LHCN-M2 (cell line): ENCODE measurements around the gene MRPL27. TPM values are rescaled to one million over a fixed set of nuclear protein-coding genes. Genes with fewer than 3 reads are reported as not detected.
A peak's percentile ranks its signal among the peaks of the same experiment; 100 is the strongest.
"Not testable (repeated sequence)": the region's sequence is repeated elsewhere in the genome, so short reads cannot be mapped to it uniquely, and the experiment has no call there.

Experiments
- DNase-seq: peaks from one replicate; pipeline ENCODE4 v3.0.0-alpha.2; 2012; ENCODE audit warnings: low read depth
- total RNA-seq: library from RNA; depleted of rRNA; stranded (reverse); fragments of >200 nt; gene quantifications from 2 replicates; pipeline ENCODE4 v1.2.3, GENCODE V29; 2014

Gene MRPL27
- total RNA-seq, 1 experiment from 2014 or later: 79.4 TPM

DNA sequence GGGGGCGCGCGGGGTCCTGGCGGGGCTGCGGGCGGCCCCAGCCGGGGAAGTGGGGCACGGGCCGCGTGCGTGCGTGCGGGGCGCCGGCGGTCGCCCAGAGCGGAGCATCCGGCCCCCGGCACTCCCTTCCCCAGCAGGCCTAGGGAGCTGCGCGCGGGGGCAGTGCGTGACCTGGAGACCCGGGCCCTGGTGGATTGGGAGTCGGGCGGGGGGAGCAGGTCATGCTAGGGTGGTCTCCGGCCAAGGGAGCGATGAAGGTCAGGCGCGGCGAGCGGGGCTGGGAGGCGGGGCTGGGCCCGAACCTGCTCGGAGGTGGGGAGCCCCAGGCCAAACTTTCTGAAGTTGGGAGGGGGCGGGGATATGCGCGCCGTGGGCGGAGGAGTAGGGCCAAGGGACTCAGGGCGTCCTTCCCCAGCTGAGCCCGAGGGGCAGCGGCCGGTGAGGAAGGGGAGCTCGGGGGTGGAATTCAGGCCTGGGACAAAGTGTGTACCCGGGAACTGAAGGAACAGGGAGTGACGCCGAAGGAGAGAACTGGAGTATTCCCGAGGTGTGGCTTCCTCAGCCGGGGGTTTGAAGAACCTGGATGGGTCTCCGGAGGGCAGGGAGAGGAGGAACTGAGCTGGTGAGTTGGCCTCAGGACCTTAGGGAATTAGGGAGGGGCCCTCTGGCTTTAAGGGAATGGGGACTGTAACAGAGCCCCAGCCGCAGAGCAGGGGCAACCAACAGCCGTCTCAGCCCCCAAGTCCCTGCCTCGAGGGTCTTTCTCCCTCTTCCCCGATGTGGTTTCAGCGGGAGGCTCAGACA lies 26.5 kb downstream of the MRPL27 start:
- no peak for DNase-seq

DNA sequence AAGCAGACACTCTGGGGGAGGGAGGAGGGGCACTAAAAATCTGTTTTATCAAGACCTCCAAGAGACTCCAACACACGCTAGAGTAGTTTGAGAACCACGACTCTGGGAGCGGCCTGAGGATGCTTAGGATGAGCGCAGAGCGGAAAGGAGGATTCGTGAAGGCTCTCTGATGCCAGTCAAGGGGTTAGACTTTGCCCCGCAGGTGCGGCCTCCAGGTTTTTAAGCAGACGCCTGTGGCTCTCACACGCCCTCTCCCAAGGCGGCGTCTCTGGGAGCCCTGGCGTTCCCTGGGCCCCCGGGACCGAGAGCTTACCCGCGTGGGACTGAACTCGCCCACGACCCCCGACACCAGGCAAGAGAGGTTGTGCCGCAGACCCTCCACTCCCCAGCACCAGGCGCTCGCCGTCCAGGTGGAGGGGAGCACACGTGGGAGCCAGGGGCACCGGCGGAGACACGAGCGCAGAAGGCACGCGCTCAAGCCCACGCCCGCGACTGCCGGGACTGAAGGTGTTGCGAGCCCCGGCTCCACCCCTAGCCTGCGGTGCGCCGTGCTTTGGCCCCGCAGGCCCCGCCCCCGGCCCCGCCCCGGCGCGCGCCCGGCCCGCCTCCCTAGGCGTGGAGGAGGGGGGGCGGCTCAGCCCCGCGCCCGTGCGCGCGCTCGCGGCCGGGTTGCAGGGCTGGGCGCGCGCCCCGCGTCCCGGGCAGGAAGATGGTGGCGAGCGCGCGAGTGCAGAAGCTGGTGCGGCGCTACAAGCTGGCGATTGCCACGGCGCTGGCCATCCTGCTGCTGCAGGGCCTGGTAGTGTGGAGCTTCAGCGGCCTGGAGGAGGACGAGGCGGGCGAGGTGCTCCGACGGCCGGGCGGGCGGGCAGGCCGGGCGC lies 27.3 kb downstream of the MRPL27 start, which contains the start of gene XYLT2:
Gene XYLT2, plus strand, starts transcription at position 695 of the 881 bp plus-strand sequence. Its CDS starts 15 bp downstream, at position 710.
- peak; percentile 83 for DNase-seq

DNA sequence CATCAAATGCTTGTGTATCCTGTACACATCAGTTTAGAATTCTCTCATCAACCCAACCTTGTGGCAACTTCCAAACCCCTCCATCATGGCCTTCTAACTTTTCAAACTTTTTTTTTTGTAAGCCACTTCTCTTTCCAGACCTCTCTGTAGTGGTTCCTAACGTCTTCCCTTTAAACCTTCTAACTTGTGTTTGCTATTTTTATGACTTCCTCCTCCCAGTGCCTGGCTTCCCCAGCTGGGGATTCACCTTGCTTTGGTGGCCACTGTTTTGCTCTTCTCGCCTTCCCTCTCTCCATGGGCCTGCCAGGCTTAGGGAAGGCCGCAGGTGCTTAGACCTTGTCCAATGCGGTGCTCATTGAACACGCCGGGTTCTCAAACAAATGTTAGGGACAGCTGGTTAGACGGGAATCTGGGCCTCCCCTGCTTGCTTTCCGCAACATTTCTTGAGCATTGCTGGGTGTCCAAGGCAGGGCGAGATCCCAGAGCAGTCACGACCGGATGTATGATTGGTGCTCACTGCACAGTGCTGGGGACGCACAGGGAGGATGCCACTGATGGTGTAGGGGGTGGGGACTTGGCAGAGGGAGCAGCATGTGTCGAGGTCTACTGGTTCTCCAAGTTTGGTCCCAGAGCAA lies 28.1 kb downstream of the MRPL27 start:
- DNase-seq: no peak

DNA sequence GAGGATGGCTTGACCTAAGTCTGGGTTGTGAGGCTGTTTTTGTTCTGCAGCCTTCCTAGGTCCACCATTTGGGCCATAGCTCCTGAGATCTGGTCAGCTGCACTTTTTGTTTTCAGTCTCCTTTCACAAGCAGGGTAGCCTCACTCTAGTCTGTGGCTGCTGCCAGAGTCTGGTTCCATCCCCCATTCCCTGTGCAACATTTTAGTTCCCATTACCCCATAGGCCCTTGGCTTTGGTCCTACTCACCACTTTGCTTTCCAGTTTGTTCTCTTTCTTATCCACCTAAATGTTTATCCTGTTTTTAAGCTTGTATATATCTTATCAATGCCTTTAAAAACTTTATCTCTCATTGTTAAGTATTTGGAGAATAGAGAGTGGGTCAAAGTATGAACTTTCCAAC lies 33.6 kb downstream of the MRPL27 start:
- no peak for DNase-seq

DNA sequence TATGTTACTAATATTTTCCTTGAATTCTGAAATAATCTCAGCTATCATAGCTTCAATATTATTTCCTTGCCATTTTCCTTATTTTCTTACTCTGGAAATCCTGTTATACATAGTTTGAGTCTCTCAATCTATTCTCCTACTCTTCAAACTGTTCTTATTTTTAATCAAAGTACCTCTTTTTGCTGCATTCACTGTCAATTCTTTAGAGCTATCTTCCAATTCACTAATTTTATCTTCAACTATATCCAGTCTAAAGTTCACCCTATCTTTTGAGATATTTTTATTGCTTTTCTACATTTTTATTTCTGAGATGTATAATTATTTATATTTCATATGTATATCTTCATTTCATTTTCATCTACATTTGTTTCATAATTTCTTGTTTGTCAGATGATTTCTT lies 34.3 kb downstream of the MRPL27 start:
- DNase-seq: no peak

DNA sequence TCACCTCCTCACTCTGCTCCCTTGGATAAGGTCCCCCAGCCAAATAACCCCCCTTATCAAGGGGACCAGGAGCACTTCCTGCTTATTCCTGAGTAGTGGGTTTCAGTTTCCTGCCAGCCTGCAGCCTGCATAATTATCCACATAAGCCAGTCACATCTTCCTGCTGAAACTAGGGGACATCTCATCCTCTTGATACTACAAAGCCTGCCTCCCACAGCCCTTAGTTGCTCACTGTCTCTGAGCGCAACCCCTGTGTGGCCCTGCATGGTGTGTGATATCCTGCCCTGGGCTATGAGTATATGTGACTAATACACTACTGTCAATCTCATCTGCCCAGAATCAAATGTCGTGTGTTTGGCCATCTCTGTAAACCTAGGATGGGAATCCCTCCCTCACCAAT lies 35.0 kb downstream of the MRPL27 start:
- DNase-seq: no peak

DNA sequence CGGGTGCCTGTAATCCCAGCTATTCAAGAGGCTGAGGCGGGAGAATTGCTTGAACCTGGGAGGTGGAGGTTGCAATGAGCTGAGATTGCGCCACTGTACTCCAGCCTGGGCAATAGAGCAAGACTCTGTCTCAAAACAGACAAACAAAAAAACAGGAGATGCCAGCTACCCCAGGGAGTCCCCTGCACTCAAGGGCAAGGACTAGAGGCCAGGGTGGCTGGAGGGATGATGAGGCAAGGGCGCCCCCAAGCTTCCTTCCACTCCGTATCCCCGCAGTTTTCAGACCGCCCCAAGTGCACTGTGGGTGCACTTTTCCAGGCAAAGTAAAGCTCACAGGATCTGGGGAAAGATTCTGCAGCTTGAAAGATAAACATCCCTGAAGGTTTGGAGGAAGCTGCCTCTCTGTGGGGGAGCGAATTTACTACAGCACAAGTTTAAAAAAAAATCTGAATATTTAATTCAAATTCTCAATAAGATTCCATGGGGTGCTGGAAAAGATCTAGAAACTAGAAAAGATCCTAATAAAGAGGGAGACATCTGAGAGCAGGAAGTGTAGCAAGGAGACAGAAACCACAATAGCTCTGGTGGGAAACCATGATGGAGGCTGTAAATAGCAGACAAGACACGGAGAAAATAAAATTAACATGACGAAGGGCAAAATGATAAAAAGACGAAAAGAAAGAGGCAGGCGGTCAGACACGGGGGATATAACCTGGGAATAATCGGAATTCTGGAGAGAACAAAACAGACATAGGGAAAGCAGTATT lies 39.5 kb downstream of the MRPL27 start:
- DNase-seq: not testable (repeated sequence)

DNA sequence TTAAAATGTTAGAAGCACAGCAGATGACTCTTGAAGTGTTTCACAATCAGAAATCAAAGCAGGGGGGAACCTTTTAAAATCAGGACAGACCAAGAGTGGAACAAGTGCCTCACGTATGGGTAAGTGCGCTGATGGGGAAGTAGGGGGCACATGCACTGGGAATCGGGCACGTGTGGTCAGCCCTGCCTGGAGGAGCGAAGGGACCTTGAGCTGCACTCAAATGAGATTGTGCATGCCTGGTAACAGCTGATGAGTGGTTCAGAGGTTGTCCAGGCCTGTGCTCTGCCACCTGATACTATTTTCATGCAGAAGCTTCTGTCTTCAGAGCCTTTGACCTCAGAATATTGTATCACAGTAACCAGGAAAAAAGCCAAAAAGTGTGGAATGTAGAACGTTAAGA lies 40.8 kb downstream of the MRPL27 start:
- DNase-seq: peak; percentile 37

DNA sequence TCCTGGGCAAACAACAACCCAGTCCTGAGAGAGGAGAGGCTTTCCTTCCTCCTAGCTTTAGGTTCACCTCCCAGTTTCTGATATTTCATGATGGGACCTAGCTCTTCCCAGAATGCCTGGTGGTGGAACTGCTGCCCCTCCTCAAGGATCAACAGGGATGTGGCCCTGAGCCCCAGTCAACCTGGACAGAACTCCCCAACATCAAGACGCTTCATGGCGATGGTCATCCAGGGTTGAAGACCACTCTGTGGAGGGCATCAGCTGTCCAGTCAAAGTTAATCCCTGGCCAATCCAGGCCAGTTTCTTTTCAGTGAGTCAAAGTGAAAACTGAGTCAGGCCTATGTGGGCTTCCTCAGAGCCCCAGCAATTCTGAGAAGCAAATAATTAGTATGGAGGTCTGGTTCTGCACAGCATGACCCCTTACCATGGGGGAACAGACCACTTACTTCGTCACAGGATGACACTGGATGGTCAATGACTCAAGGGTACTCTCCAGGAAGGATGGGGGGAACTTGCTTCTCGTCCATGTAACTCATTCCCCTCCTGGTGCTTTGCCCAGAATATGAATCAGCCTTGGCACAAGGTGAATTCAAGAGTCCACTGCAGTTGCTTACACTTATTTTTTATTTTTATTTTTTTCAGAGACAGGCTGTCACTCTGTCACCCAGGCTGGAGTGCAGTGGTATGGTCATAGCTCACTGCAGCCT lies 41.7 kb downstream of the MRPL27 start:
- DNase-seq: peak; percentile 86

DNA sequence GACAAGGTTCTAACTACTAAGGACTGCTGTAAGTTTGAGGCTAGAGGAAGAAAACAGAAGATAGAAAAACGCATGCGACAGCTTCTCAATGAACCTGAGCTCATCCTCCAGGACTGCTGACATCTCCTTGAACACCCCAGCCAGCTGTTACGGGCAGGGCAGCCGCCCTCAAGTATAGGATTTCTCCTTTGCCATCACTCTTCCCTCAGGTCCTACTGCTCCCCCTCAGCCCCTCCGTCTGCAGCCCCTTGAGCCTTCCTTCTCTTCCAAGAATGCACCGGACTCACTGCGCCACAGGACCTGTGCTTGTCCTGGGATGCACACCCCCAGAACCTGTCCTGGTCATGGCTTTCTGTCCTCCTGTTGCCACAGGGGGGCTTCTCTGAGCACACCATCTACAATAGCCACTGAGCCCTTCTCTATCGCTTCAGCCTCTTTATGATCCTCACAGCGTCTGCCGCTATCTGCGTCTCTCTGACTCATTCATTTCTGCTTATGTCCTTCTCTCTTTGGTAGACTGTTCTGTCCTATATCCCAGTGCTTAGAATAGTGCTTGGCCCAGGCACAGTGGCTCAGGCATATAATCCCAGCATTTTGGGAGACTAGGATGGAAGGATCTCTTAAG lies 42.7 kb downstream of the MRPL27 start:
- no peak for DNase-seq

DNA sequence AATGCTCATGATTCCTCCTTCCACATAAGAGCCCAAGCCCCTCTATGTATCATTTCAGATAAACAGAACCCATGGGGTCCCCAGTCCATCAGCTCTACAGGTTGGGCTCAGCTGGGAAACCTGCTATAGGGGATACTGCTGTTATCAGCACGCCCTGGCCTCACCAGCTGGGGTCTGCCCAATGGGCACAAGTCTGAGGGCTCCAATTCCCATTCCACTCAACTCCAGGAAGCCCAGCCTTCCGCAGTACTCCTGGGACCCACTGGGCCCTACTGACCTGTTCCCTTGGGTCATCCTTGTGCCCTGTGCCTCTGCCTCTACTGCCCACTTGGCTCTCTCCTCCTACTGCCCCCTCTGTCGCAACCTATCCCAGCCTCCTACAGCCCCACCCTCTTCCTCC lies 43.3 kb downstream of the MRPL27 start:
- no peak for DNase-seq

DNA sequence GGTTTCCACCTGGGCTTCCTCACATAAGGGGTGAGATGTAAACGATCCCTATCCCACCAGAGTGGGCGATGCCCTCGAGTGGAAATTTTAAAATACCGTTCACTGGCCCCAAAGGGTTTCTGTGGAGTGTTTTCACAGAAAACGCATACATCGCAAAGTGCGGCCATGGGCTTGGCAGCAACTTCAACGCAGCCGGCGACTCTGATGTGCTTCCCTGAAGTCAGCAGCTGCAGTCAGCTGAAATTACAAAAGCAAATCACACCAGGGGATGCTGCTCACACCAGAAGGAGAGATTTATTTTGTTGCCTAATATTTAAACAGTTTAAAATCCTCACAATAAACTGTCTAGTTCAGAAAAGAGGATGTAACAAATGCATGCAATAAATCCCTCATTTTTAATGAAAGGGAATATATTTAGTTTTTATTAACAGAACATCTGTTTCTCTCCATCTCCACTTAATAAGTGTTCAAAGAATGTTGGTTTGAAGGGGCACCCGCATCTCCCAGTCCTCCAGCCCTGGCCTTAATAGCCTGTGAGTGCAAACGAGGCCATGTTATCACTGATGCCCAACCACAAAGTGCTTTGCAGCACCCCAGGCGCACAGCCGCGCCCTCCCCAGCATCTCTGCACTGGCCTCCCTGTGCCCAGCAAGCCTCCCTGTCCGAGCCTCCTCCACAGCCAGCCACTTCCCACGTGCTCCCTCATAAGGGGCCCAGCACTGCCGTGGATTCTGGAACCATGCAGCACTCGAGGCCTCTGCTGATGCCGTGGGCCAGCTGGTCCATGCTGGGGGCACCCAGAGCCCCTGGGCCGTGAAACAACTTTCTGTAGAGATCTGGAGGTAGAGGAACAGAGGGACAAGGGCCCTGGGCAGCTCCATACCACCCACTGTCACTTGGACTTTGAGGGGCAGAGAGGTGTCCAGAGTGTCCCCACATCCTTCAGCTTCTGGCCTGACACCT lies 44.3 kb downstream of the MRPL27 start:
- DNase-seq: no peak

DNA sequence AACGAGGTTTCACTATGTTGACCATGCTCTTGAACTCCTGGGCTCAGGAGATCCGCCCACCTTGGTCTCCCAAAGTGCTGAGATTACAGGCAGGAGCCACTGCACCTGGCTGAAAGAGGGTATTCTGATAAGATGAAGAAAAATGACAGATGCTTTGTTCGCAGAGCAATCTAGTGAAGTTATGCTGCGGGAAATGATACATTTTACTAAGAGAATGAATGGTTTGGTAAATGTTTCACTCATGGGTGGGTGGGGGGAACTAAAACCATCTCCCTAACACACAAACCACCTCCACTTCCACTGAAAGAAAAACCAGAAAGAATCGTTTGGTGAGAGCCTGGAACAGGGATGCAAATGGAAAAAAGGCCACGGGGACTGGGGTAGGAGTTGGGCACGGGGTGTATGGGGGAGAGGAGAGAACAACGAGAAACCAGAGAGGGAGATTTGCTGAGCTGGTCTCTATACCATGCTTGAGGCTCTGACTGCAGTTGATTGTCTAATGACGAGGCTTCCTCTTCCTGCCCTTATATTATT lies 46.1 kb downstream of the MRPL27 start:
- DNase-seq: no peak

DNA sequence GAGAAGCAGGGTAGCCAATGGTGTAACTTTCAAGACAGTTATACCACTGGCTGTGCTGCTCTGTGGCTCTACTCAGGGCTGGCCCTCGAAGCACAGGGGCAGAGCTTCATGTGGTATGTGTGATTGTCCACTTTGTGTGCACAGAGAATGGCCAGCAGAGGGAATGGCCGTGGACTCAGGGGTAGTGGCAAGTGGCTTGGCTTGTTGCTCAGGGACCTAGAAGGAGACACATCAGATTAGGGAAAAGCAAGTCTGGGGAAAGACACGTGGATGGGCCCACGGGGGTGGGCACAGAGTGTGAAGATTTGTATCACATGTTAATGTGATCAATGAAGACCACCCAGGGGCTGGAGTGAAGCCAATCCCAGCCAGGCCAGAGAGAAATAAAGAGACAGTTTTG lies 47.1 kb downstream of the MRPL27 start:
- no peak for DNase-seq

DNA sequence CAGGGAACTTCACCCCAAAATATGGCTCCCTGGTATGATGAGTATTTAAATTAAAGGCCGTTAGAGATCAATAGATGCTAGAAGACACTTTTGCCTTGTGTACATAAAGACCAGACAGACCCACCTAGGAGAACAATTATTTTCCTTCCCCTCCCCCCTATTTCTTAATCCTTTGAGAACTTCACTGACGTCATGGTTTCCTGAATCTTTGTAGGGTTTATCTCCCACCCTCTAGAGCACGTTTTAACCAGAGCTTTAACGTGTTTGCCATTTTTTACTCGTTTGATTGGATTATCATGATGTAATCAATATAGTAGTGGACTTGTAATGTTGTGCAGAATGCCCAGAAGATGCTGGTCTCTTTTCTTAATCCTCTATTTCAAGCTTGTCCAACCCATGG lies 49.9 kb downstream of the MRPL27 start:
- DNase-seq: no peak

DNA sequence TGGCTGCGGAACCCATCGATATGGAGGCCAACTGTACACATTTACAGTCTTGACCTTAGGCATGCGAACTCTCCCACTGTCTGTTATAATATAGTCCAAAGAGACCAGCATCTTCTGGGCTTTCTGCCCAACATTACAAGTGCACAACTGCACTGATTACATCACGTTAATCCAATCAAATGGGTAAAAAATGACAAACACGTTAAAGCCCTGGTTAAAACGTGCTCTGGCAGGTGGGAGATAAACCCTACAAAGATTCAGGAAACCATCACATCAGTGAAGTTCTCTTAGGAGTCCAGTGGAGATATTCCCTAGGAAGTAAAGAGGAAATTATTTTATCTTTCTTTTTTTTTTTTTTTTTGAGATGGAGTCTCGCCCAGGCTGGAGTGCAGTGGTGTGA lies 50.7 kb downstream of the MRPL27 start:
- DNase-seq: no peak

DNA sequence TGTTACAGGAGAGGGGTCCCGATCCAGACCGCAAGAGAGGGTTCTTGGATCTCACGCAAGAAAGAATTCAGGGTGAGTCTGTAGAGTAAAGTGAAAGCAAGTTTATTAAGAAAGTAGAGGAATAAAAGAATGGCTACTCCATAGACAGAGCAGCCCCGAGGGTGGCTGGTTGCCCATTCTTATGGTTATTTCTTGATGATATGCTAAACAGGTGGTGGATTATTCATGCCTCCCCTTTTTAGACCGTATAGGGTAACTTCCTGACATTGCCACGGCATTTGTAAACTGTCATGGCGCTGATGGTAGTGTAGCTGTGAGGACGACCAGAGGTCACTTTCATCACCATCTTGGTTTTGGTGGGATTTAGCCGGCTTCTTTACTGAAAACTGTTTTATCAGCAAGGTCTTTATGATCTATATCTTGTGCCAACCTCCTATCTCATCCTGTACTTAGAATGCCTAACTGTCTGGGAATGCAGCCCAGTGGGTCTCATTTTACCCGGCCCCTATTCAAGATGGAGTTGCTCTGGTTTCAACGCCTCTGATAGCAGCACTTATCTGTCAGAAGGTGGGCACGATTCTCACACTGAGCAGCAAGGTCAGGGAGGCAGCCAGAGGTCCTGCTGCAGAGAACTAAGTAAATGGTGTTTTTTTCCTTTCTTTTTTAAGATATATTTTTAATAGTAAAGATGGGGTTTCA lies 53.5 kb downstream of the MRPL27 start:
- DNase-seq: peak; percentile 30
